Prostate gland (tissue), 2 donors: ENCODE measurements around the gene DDTL. TPM values are rescaled to one million over a fixed set of nuclear protein-coding genes. Genes with fewer than 3 reads are reported as not detected.
"Not testable (repeated sequence)": the region's sequence is repeated elsewhere in the genome, so short reads cannot be mapped to it uniquely, and the experiment has no call there.

Experiments
- DNase-seq: peaks from one replicate; pipeline ENCODE4 v3.0.0-alpha.2; 2019; ENCODE audit warnings: low spot score
- H3K27ac ChIP-seq, 2 donors: fragments of 200-600 bp; sonication (generic); 2 replicates each; pipeline ENCODE4 v1.5.1; 2017 to 2019
- H3K27me3 ChIP-seq: fragments of 200-600 bp; sonication (generic); replicated peaks from 2 replicates; pipeline ENCODE4 v1.5.1; 2019; ENCODE audit not compliant: insufficient read depth
- H3K36me3 ChIP-seq, 2 donors: fragments of 200-600 bp; sonication (generic); 1 replicate in 1 of 2; 2 replicates in 1 of 2; pipeline versions ENCODE4 v1.5.1 to v1.8.1; 2017 to 2019
- H3K4me1 ChIP-seq: fragments of 200-600 bp; sonication (generic); replicated peaks from 2 replicates; pipeline ENCODE4 v1.5.1; 2019
- H3K4me3 ChIP-seq, 2 donors: fragments of 200-600 bp; sonication (generic); 2 replicates each; pipeline ENCODE4 v1.5.1; 2017 to 2019
- H3K9me3 ChIP-seq: fragments of 200-600 bp; sonication (generic); 2 replicates; pipeline ENCODE4 v1.5.1; 2017
- POLR2A ChIP-seq: fragments of 450-650 bp; IDR thresholded peaks from one replicate; pipeline ENCODE4 v1.6.1; 2016; ENCODE audit warnings: antibody characterized with exemption, mild to moderate bottlenecking
- POLR2AphosphoS5 ChIP-seq: sonication (generic); formaldehyde crosslinking; IDR thresholded peaks from one replicate; pipeline ENCODE4 v1.6.1; 2017; ENCODE audit warnings: antibody characterized with exemption
- WGBS: methylation state at CpG from one replicate; pipeline ENCODE4 v1.1.5; 2018; 5-methylcytosine and 5-hydroxymethylcytosine counted together
- intact Hi-C: fragments of 100-400 bp; cut with DNase I; formaldehyde crosslinking; loops from one replicate; pipeline ENCODE4 v1.14.2; 2022
- total RNA-seq, 2 donors: library from RNA; depleted of rRNA; stranded (reverse); fragments of >200 nt; gene quantifications; one replicate each; pipeline ENCODE4 v1.1.0, GENCODE V29; 2016
- TF ChIP-seq, protein P1 (sequence below), 4 experiments: fragments of 200-600 bp in 2 of 4; fragments of 450-650 bp in 2 of 4; sonication (generic) in 2 of 4; IDR thresholded peaks; 1 replicate in 3 of 4; 2 replicates in 1 of 4; pipeline ENCODE4 v1.5.1; 2016 to 2019; ENCODE audit warnings: antibody characterized with exemption in 4 of 4, mild to moderate bottlenecking in 2 of 4, moderate library complexity in 2 of 4

DDTL gene
- total RNA-seq, result 1 to 10 TPM in 1 of 2 donors, not detected in 1; 2.2 TPM

DNA sequence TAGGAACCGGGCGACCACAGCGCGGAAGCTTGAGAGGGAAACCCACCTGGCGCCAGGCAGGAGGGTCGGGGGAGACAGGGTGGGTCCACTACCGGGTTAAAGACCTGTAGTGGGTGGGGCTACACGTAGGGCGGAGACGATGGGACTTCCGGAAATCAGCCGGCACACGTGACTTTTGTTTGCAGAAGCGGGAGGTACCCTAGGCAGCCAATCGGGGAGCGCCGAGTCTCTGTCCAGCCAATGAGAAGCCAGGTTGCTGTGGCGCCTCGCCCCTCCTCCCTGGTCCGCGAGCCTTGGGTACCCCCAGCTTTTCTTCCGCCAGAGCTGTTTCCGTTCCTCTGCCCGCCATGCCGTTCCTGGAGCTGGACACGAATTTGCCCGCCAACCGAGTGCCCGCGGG, at the start of gene DDTL:
Gene DDTL, plus strand, starts transcription at position 321 of the 400 bp plus-strand sequence. Its CDS starts 27 bp downstream, at position 348.
- H3K27ac ChIP-seq, intact Hi-C loops, H3K4me3 ChIP-seq, H3K4me1 ChIP-seq, H3K27me3 ChIP-seq, H3K36me3 ChIP-seq, DNase-seq, H3K9me3 ChIP-seq: not testable (repeated sequence)
- no CpG with 5 or more reads among the region's 30 CpGs for WGBS

GRCh38 chr22:23920267-23920611, 46.4 kb upstream of the DDTL start:
- H3K27ac ChIP-seq, H3K4me3 ChIP-seq, DNase-seq, intact Hi-C loops, H3K9me3 ChIP-seq, H3K36me3 ChIP-seq, H3K4me1 ChIP-seq, H3K27me3 ChIP-seq: not testable (repeated sequence)
- WGBS, result 96% methylated on average over 1 of the region's 1 CpG

- H3K27me3 ChIP-seq, H3K4me1 ChIP-seq, H3K4me3 ChIP-seq, H3K27ac ChIP-seq, DNase-seq, H3K9me3 ChIP-seq, intact Hi-C loops, H3K36me3 ChIP-seq: not testable (repeated sequence)
- WGBS, result 82% methylated on average over 13 of the region's 13 CpGs
Observed at GRCh38 chr22:23921586-23922201, 45.0 kb upstream of the DDTL start.

- no peaks in the 10 kb centered on the region for H3K4me1 ChIP-seq
Observed at GRCh38 chr22:23922921-23923320, 43.8 kb upstream of the DDTL start.

DNA sequence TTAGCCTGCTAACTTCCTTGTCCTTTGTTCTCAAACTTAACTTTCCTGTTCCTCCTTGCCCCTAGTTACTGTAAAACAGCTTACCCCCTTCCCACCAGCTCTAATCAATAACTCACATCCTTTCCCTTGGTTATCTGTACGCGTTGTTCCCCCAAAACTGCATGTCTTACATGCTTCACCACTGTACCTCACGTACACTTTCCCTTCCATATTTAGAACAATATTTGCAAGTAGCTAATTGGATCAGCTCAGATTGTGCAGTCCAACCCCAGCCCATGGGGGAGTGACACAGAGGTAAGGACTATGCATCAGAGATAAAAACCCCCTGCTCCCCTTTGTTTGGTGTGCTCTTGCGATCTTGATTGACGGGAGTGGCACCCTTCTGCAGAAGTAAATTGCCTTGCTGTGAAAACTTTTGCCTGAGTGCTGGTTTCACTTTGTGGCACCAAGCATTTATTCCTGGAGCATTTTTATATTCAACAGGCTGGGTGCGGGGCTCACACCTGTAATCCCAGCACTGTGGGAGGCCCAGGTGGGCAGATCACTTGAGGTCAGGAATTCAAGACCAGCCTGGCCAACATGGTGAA, 41.6 kb upstream of the DDTL start:
- 78% methylated on average over 6 of the region's 6 CpGs for WGBS
- Histone ChIP-seq H3K4me1 (no peaks in the 10 kb centered on the region), H3K27ac (no peak overlapping the region), H3K27me3 (no peaks in the 10 kb centered on the region), H3K4me3 (no peak overlapping the region), H3K36me3 (no peaks in the 10 kb centered on the region), H3K9me3 (no peaks in the 10 kb centered on the region)
- DNase-seq, result no peak
- TF ChIP-seq POLR2A (no peak), POLR2AphosphoS5 (no peak)
- TF ChIP-seq, protein P1, sequence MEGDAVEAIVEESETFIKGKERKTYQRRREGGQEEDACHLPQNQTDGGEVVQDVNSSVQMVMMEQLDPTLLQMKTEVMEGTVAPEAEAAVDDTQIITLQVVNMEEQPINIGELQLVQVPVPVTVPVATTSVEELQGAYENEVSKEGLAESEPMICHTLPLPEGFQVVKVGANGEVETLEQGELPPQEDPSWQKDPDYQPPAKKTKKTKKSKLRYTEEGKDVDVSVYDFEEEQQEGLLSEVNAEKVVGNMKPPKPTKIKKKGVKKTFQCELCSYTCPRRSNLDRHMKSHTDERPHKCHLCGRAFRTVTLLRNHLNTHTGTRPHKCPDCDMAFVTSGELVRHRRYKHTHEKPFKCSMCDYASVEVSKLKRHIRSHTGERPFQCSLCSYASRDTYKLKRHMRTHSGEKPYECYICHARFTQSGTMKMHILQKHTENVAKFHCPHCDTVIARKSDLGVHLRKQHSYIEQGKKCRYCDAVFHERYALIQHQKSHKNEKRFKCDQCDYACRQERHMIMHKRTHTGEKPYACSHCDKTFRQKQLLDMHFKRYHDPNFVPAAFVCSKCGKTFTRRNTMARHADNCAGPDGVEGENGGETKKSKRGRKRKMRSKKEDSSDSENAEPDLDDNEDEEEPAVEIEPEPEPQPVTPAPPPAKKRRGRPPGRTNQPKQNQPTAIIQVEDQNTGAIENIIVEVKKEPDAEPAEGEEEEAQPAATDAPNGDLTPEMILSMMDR (IDR thresholded peaks at IDR 0.05), result no peak
- intact Hi-C loops, result loop anchor here (5.0 kb wide), 1 partner anchor 47 kb away; the partner anchor contains the start of gene DDT

More at GRCh38 chr22:23922921-23923320, 43.8 kb upstream of the DDTL start:
- intact Hi-C loops, result no loop called here
- no peak for TF ChIP-seq POLR2AphosphoS5
- TF ChIP-seq POLR2A, result no peak
- TF ChIP-seq, protein P1 (IDR thresholded peaks at IDR 0.05), result no peak
- no peak overlapping the region for H3K27ac ChIP-seq
- no peak overlapping the region for H3K4me3 ChIP-seq
- H3K9me3 ChIP-seq, result no peaks in the 10 kb centered on the region
- 66% methylated on average over 2 of the region's 2 CpGs for WGBS
- no peaks in the 10 kb centered on the region for H3K36me3 ChIP-seq
- DNase-seq, result no peak
- no peaks in the 10 kb centered on the region for H3K27me3 ChIP-seq

DNA sequence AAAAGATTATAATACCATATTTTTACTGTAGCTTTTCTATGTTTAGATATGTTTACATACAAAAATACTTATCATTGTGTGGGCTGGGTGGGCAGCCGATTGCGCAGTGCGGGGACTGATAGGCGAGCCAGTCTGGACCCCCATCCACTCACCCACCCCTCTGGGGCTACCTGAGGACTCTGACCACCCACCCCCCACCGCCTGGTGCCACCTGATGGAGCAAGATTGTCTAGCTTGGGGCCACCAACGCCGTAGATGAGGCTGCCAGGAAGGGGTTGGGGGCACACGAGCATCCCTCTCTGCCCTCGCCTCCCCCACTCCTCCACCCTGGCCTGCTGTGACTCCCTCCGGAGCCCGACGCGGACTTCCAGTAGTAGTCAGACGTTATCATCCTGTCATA, 40.1 kb upstream of the DDTL start:
- Histone ChIP-seq H3K27ac (no peak overlapping the region), H3K9me3 (no peaks in the 10 kb centered on the region), H3K4me1 (no peaks in the 10 kb centered on the region), H3K4me3 (no peak overlapping the region), H3K36me3 (no peaks in the 10 kb centered on the region), H3K27me3 (no peaks in the 10 kb centered on the region)
- DNase-seq, result no peak
- intact Hi-C loops, result loop anchor here (5.0 kb wide), 1 partner anchor 46 kb away; the partner anchor contains the start of gene DDT
- 68% methylated on average over 14 of the region's 14 CpGs for WGBS
- no peak for TF ChIP-seq POLR2A
